KMS-11 (cell line): ENCODE measurements around the gene CFLAR.

Experiments
- H2AFZ ChIP-seq: fragments of 200-600 bp; sonication (generic); 2 replicates; pipeline ENCODE4 v1.6.1; 2016; ENCODE audit warnings: antibody characterized with exemption, mixed run types, low read depth
- H3K27ac ChIP-seq: fragments of 200-600 bp; sonication (generic); 2 replicates; pipeline ENCODE4 v1.6.1; 2016; ENCODE audit warnings: mild to moderate bottlenecking, mixed run types
- H3K27me3 ChIP-seq: fragments of 200-600 bp; sonication (generic); 2 replicates; pipeline ENCODE4 v1.6.1; 2017; ENCODE audit warnings: mild to moderate bottlenecking, low read depth, mixed run types, moderate library complexity; ENCODE audit not compliant: insufficient read depth
- H3K36me3 ChIP-seq: fragments of 200-600 bp; sonication (generic); 2 replicates; pipeline ENCODE4 v1.6.1; 2017; ENCODE audit warnings: mild to moderate bottlenecking, mixed run types; ENCODE audit not compliant: insufficient read depth
- H3K4me1 ChIP-seq: fragments of 200-600 bp; sonication (generic); 2 replicates; pipeline ENCODE4 v1.6.1; 2016; ENCODE audit warnings: mild to moderate bottlenecking, low read depth, mixed run types; ENCODE audit not compliant: poor library complexity, severe bottlenecking
- H3K4me2 ChIP-seq: fragments of 200-600 bp; sonication (generic); 2 replicates; pipeline ENCODE4 v1.7.0; 2016; ENCODE audit warnings: mild to moderate bottlenecking, mixed run types
- H3K4me3 ChIP-seq: fragments of 200-600 bp; sonication (generic); IDR thresholded peaks from 2 replicates; pipeline ENCODE4 v1.6.1; 2017; ENCODE audit warnings: low read depth, low read length, mixed read lengths; ENCODE audit not compliant: insufficient read depth
- H3K79me2 ChIP-seq: fragments of 200-600 bp; sonication (generic); 2 replicates; pipeline ENCODE4 v1.6.1; 2016; ENCODE audit warnings: low read depth, mixed run types; ENCODE audit not compliant: insufficient read depth
- H3K9ac ChIP-seq: fragments of 200-600 bp; sonication (generic); 2 replicates; pipeline ENCODE4 v1.6.1; 2016; ENCODE audit warnings: mild to moderate bottlenecking, mixed run types
- H4K20me1 ChIP-seq: fragments of 200-600 bp; sonication (generic); 2 replicates; pipeline ENCODE4 v1.6.1; 2016; ENCODE audit warnings: mild to moderate bottlenecking, mixed run types; ENCODE audit not compliant: insufficient read depth
- CTCF ChIP-seq: fragments of 200-600 bp; sonication (generic); conservative IDR thresholded peaks from 2 replicates; pipeline ENCODE4 v1.6.1; 2017; ENCODE audit warnings: low read depth, mild to moderate bottlenecking, antibody characterized with exemption, low read length, moderate library complexity, mixed read lengths

CFLAR gene

GRCh38 chr2:201196003-201196402 lies 80.0 kb downstream of the CFLAR start:
- Histone ChIP-seq H2AFZ (no peak overlapping the region), H3K4me2 (no peak overlapping the region), H3K9ac (no peak overlapping the region), H3K4me3 (no peak overlapping the region), H3K27ac (no peak overlapping the region), H3K4me1 (peaks cover 58% of the 10 kb centered on the region), H3K27me3 (no peaks in the 10 kb centered on the region), H3K79me2 (peaks cover 19% of the 10 kb centered on the region; the same call in 1 of the 2 replicates), H3K36me3 (peaks cover 2% of the 10 kb centered on the region; the same call in 1 of the 2 replicates), H4K20me1 (no peaks in the 10 kb centered on the region)
- TF ChIP-seq CTCF, result no peak

GRCh38 chr2:201196803-201197202 lies 80.8 kb downstream of the CFLAR start:
- Histone ChIP-seq H3K4me1 (peaks cover 50% of the 10 kb centered on the region), H3K79me2 (peaks cover 19% of the 10 kb centered on the region; the same call in 1 of the 2 replicates)

GRCh38 chr2:201197781-201198180 lies 81.8 kb downstream of the CFLAR start:
- no peak overlapping the region for H3K9ac ChIP-seq
- H3K4me2 ChIP-seq, result no peak overlapping the region
- no peaks in the 10 kb centered on the region for H4K20me1 ChIP-seq
- H3K27ac ChIP-seq, result no peak overlapping the region
- peaks cover 15% of the 10 kb centered on the region; the same call in 1 of the 2 replicates for H3K79me2 ChIP-seq
- H3K36me3 ChIP-seq, result peaks cover 2% of the 10 kb centered on the region; the same call in 1 of the 2 replicates
- H3K4me1 ChIP-seq, result peaks cover 40% of the 10 kb centered on the region
- H3K4me3 ChIP-seq, result no peak overlapping the region
- no peak for TF ChIP-seq CTCF
- no peak overlapping the region for H2AFZ ChIP-seq
- H3K27me3 ChIP-seq, result no peaks in the 10 kb centered on the region

More at GRCh38 chr2:201196803-201197202, 80.8 kb downstream of the CFLAR start:
- peaks cover 2% of the 10 kb centered on the region; the same call in 1 of the 2 replicates for H3K36me3 ChIP-seq
- no peaks in the 10 kb centered on the region for H3K27me3 ChIP-seq
- H3K27ac ChIP-seq, result no peak overlapping the region
- H3K9ac ChIP-seq, result no peak overlapping the region
- no peak overlapping the region for H3K4me3 ChIP-seq
- H3K4me2 ChIP-seq, result no peak overlapping the region
- no peak overlapping the region for H2AFZ ChIP-seq
- TF ChIP-seq CTCF, result no peak
- no peaks in the 10 kb centered on the region for H4K20me1 ChIP-seq

GRCh38 chr2:201199847-201200246 lies 83.9 kb downstream of the CFLAR start:
- Histone ChIP-seq H3K9ac (no peak overlapping the region), H3K4me1 (peaks cover 20% of the 10 kb centered on the region), H3K4me3 (no peak overlapping the region), H2AFZ (no peak overlapping the region), H3K79me2 (peaks cover 8% of the 10 kb centered on the region; the same call in 1 of the 2 replicates), H4K20me1 (no peaks in the 10 kb centered on the region), H3K27me3 (no peaks in the 10 kb centered on the region), H3K36me3 (peaks cover 2% of the 10 kb centered on the region; the same call in 1 of the 2 replicates), H3K27ac (no peak overlapping the region), H3K4me2 (no peak overlapping the region)
- TF ChIP-seq CTCF, result no peak
